ENCODE results near the gene ANKRA2.

DNA sequence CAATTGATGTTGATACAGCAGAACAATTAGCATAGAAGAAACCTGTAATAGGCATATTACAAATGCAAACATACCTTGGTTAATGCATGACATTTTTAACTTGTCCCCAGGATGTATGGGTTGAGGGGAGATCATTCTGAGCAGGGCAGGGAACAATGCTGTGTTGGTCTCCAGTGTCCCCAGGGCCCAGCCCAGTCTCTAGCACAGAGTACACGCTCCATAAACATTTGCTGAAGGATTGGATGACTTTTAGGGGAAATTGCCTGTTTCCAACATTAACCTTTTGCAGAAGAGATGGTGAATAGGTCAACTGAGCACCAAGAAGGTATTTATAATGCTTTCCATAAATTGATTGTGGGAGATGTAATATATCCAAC lies 20.0 kb downstream of the ANKRA2 start:
- no peak for TF ChIP-seq GATA2 (CRISPR knock-in tag; IDR thresholded peaks at IDR 0.05)
- TF ChIP-seq TEAD4 (IDR thresholded peaks at IDR 0.05; ENCODE audit: borderline replicate concordance, insufficient read depth) = no peak
- no peak for TF ChIP-seq CHD2 (IDR thresholded peaks at IDR 0.05; ENCODE audit: low read length, partially characterized antibody)
- TF ChIP-seq, protein P1, sequence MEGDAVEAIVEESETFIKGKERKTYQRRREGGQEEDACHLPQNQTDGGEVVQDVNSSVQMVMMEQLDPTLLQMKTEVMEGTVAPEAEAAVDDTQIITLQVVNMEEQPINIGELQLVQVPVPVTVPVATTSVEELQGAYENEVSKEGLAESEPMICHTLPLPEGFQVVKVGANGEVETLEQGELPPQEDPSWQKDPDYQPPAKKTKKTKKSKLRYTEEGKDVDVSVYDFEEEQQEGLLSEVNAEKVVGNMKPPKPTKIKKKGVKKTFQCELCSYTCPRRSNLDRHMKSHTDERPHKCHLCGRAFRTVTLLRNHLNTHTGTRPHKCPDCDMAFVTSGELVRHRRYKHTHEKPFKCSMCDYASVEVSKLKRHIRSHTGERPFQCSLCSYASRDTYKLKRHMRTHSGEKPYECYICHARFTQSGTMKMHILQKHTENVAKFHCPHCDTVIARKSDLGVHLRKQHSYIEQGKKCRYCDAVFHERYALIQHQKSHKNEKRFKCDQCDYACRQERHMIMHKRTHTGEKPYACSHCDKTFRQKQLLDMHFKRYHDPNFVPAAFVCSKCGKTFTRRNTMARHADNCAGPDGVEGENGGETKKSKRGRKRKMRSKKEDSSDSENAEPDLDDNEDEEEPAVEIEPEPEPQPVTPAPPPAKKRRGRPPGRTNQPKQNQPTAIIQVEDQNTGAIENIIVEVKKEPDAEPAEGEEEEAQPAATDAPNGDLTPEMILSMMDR (IDR thresholded peaks at IDR 0.05) = no peak
- no peak for TF ChIP-seq EP300 (IDR thresholded peaks at IDR 0.05; ENCODE audit: borderline replicate concordance in 1 of 2, low read depth in 1 of 2, low read length in 1 of 2)
- TF ChIP-seq, protein P2, sequence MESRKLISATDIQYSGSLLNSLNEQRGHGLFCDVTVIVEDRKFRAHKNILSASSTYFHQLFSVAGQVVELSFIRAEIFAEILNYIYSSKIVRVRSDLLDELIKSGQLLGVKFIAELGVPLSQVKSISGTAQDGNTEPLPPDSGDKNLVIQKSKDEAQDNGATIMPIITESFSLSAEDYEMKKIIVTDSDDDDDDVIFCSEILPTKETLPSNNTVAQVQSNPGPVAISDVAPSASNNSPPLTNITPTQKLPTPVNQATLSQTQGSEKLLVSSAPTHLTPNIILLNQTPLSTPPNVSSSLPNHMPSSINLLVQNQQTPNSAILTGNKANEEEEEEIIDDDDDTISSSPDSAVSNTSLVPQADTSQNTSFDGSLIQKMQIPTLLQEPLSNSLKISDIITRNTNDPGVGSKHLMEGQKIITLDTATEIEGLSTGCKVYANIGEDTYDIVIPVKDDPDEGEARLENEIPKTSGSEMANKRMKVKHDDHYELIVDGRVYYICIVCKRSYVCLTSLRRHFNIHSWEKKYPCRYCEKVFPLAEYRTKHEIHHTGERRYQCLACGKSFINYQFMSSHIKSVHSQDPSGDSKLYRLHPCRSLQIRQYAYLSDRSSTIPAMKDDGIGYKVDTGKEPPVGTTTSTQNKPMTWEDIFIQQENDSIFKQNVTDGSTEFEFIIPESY (IDR thresholded peaks at IDR 0.05; ENCODE audit: borderline replicate concordance, low read depth) = no peak
- no peak for TF ChIP-seq RFX5 (IDR thresholded peaks at IDR 0.05; ENCODE audit: low read length)
- TF ChIP-seq JUND (IDR thresholded peaks at IDR 0.05) = no peak
- no peak for TF ChIP-seq POLR2AphosphoS5 (IDR thresholded peaks at IDR 0.05; ENCODE audit: low read depth, low read length)

Measured in SK-N-SH (cell line).